T-cell (primary cell): ENCODE results near the gene RFX3. TPM values are rescaled to one million over a fixed set of nuclear protein-coding genes. Genes with fewer than 3 reads are reported as not detected.

Experiments used
- ATAC-seq, 4 experiments: fragments of 200-7000 bp in 3 of 4; fragments of 150-1000 bp in 1 of 4; cut with Tn5 transposase; replicated peaks in 1 of 4; 1 replicate in 3 of 4; 2 replicates in 1 of 4; pipeline ENCODE4 v1.10.0; 2021; ENCODE audit warnings: moderate library complexity in 3 of 4, mild to moderate bottlenecking in 2 of 4, moderate number of reproducible peaks in 1 of 4
- CTCF ChIA-PET, 2 donors: fragments of 300-600 bp; sonication (Branson Sonifier 250); formaldehyde crosslinking; loops; one replicate each; lab custom pipeline; 2022; ENCODE audit warnings: antibody characterized with exemption in 2 of 2; lab: Charles Lee
- POLR2A ChIA-PET, 2 donors: fragments of 300-600 bp; sonication (Branson Sonifier 250); formaldehyde crosslinking; loops; one replicate each; lab custom pipeline; 2022; ENCODE audit warnings: antibody characterized with exemption in 2 of 2; lab: Charles Lee
- DNase-seq, 35 experiments: peaks; one replicate each; pipeline versions ENCODE4 v3.0.0 to v3.0.0-alpha.2; 2013 to 2023
- H3K27ac ChIP-seq: one replicate; pipeline ENCODE4 v1.5.1; 2013; ENCODE audit warnings: low read length
- H3K27me3 ChIP-seq, 2 experiments: replicated peaks in 1 of 2; 1 replicate in 1 of 2; 2 replicates in 1 of 2; pipeline versions ENCODE4 v1.6.1 to v1.7.0; 2013; ENCODE audit warnings: low read length in 1 of 2, mixed read lengths in 1 of 2; ENCODE audit not compliant: control insufficient read depth in 2 of 2, insufficient read depth in 2 of 2; ENCODE audit errors: extremely low read depth in 1 of 2
- H3K36me3 ChIP-seq, 2 donors: 1 replicate in 1 of 2; 2 replicates in 1 of 2; pipeline versions ENCODE4 v1.6.1 to v1.7.0; 2013; ENCODE audit warnings: low read length in 1 of 2; ENCODE audit not compliant: control insufficient read depth in 2 of 2, insufficient read depth in 1 of 2; ENCODE audit errors: extremely low read depth in 1 of 2
- H3K4me1 ChIP-seq, 2 experiments: 1 replicate in 1 of 2; 2 replicates in 1 of 2; pipeline versions ENCODE4 v1.6.1 to v1.7.0; 2013; ENCODE audit warnings: low read length in 2 of 2, mixed read lengths in 1 of 2; ENCODE audit not compliant: insufficient read depth in 2 of 2, control insufficient read depth in 1 of 2; ENCODE audit errors: extremely low read depth in 1 of 2
- H3K4me3 ChIP-seq, 2 donors: 1 replicate in 1 of 2; 2 replicates in 1 of 2; pipeline versions ENCODE4 v1.5.1 to v1.7.0; 2013; ENCODE audit warnings: mild to moderate bottlenecking in 2 of 2, low read length in 1 of 2, moderate library complexity in 1 of 2; ENCODE audit not compliant: control insufficient read depth in 1 of 2; ENCODE audit errors: extremely low read depth in 1 of 2
- H3K9me3 ChIP-seq: 2 replicates; pipeline ENCODE4 v1.7.0; 2013
- H3K27ac Mint-ChIP-seq, 2 donors: one replicate each; pipeline ENCODE4 v1.8.0; 2020 to 2021; ENCODE audit warnings: mild to moderate bottlenecking in 2 of 2, mixed read lengths in 2 of 2
- H3K27me3 Mint-ChIP-seq, 2 donors: one replicate each; pipeline ENCODE4 v1.8.0; 2021 to 2022; ENCODE audit warnings: mixed read lengths in 2 of 2
- H3K36me3 Mint-ChIP-seq: one replicate; pipeline ENCODE4 v1.8.0; 2021; ENCODE audit warnings: mixed read lengths
- H3K4me1 Mint-ChIP-seq, 3 donors: one replicate each; pipeline ENCODE4 v1.8.0; 2020 to 2022; ENCODE audit warnings: mixed read lengths in 3 of 3, mild to moderate bottlenecking in 1 of 3
- H3K4me3 Mint-ChIP-seq, 3 donors: one replicate each; pipeline ENCODE4 v1.8.0; 2020 to 2022; ENCODE audit warnings: mild to moderate bottlenecking in 3 of 3, mixed read lengths in 3 of 3, moderate library complexity in 3 of 3
- H3K9me3 Mint-ChIP-seq, 3 donors: one replicate each; pipeline ENCODE4 v1.8.0; 2020 to 2022; ENCODE audit warnings: mixed read lengths in 3 of 3
- WGBS: methylation state at CpG from one replicate; pipeline ENCODE4 v1.1.5; 2013; ENCODE audit warnings: missing lambda C conversion rate; ENCODE audit not compliant: insufficient coverage; 5-methylcytosine and 5-hydroxymethylcytosine counted together
- total RNA-seq, 35 experiments: library from RNA in 6 of 35; stranded (reverse) in 6 of 35; fragments of 120-200 nt in 1 of 35; gene quantifications; one replicate each; pipeline versions ENCODE4 v1.2.1 to v1.2.4 and lab custom pipeline; 2013 to 2026

RFX3 gene
- total RNA-seq, 5 donors from 2014 or later (not counting 1 experiment from before 2014, with no cell fraction given), result 16.3 to 32.2 (median 20.5) TPM

- no peak overlapping the region for H3K27ac Mint-ChIP-seq
- peaks cover 3 to 4% of the 10 kb centered on the region in 2 experiments for H3K4me1 ChIP-seq
- DNase-seq (no peak), ATAC-seq (no peak)
- H3K9me3 ChIP-seq, result no peaks in the 10 kb centered on the region
- H3K36me3 Mint-ChIP-seq, result peaks cover 3% of the 10 kb centered on the region
- 90% methylated on average over 2 of the region's 3 CpGs for WGBS
- no peaks in the 10 kb centered on the region for H3K36me3 ChIP-seq
- ChIA-PET POLR2A (no interaction called here), CTCF (interaction anchor here in 1 of 2 donors (0.5 kb wide), 1 partner anchor 229 kb away, joined by 4 read pairs; no protein-coding TSS in a partner anchor)
- no peak overlapping the region for H3K27ac ChIP-seq
- H3K27me3 Mint-ChIP-seq, result no peaks in the 10 kb centered on the region
- no peaks in the 10 kb centered on the region for H3K9me3 Mint-ChIP-seq
- no peak overlapping the region for H3K4me3 Mint-ChIP-seq
- H3K4me3 ChIP-seq, result no peak overlapping the region
- no peaks in the 10 kb centered on the region for H3K27me3 ChIP-seq
- peaks cover 27 to 41% (median 34%) of the 10 kb centered on the region in 3 donors for H3K4me1 Mint-ChIP-seq
Observed at GRCh38 chr9:3471883-3472282, 53.9 kb downstream of the RFX3 start.

DNA sequence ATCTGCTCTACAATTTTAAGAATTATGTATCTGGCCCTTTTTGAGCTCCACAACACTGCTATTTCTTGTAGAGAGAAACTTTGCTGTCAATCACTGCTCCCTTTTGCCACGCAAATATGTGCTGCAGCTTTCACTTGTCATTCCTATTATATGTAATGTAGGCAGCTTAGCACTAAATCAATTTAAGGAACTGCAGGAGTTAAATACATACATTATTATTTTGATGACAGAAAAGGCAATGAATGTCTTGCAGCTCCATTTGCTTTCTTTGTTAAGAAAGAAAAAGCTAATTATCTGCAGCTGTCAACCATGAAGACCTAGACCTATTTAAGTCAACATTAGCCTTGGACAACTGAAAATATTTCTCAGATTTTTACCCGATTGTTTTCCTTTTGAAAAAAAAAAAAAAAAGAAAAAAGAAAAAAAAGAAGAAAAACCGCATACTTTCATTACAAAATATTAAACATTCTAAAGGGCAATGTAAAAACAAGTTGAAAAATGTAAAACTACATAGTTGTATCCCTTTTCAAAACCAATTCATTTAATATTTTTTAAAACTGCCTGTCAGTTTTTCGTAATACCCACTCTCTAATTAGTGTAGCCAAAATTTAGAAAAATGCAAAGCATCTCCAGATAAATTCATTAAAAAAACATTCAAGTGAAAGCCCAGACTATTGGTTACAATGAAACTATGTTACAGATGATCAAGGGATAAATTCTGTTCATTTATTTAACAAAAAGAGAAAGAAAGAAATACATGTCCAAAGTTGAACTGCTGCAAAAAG lies 57.2 kb downstream of the RFX3 start:
- no peak for ATAC-seq
- DNase-seq, result no peak
- no CpG with 5 or more reads among the region's 4 CpGs for WGBS
- Histone ChIP-seq H3K27ac (no peak overlapping the region), H3K4me1 (peaks cover under 1 to 3% of the 10 kb centered on the region in 2 experiments), H3K4me3 (no peak overlapping the region), H3K9me3 (no peaks in the 10 kb centered on the region), H3K27me3 (no peaks in the 10 kb centered on the region), H3K36me3 (no peaks in the 10 kb centered on the region)
- Mint-ChIP-seq H3K4me3 (no peak overlapping the region), H3K9me3 (no peaks in the 10 kb centered on the region), H3K27ac (no peak overlapping the region), H3K36me3 (peaks cover 3% of the 10 kb centered on the region), H3K27me3 (no peaks in the 10 kb centered on the region), H3K4me1 (peaks cover 5 to 22% (median 16%) of the 10 kb centered on the region in 3 donors)
- POLR2A ChIA-PET, result no interaction called here
- CTCF ChIA-PET, result interaction anchor here (0.7 to 2.0 kb wide), 9 partner anchors 15 to 1171 kb away, joined by 3 to 12 read pairs (median 4); no protein-coding TSS in a partner anchor

- POLR2A ChIA-PET, result interaction anchor here in 1 of 2 donors (0.7 kb wide), 1 partner anchor 60 kb away, joined by 4 read pairs; no protein-coding TSS in a partner anchor
- Mint-ChIP-seq H3K4me3 (no peak overlapping the region), H3K4me1 (peaks cover 5 to 15% (median 10%) of the 10 kb centered on the region in 3 donors), H3K9me3 (no peaks in the 10 kb centered on the region), H3K27ac (peak overlapping the region in 1 of 2 donors; percentile 77), H3K27me3 (no peaks in the 10 kb centered on the region), H3K36me3 (peaks cover 3% of the 10 kb centered on the region)
- Histone ChIP-seq H3K36me3 (no peaks in the 10 kb centered on the region), H3K27me3 (no peaks in the 10 kb centered on the region), H3K9me3 (no peaks in the 10 kb centered on the region), H3K4me1 (peaks cover 0 to 3% of the 10 kb centered on the region in 2 experiments), H3K27ac (no peak overlapping the region), H3K4me3 (no peak overlapping the region)
- WGBS, result no CpG with 5 or more reads among the region's 4 CpGs
- CTCF ChIA-PET, result interaction anchor here (0.5 to 2.0 kb wide), 26 partner anchors 9 to 1291 kb away, joined by 3 to 12 read pairs (median 4); no protein-coding TSS in a partner anchor
- DNase-seq (peak in 34 of 35 experiments; percentile 34 to 77 (median 51)), ATAC-seq (peak; percentile 89 to 100 (median 99))
Observed at GRCh38 chr9:3467593-3468219, 58.1 kb downstream of the RFX3 start.

GRCh38 chr9:3464033-3464638 lies 61.7 kb downstream of the RFX3 start:
- H3K27me3 ChIP-seq, result no peaks in the 10 kb centered on the region
- CTCF ChIA-PET, result no interaction called here
- Mint-ChIP-seq H3K9me3 (no peaks in the 10 kb centered on the region), H3K27ac (no peak overlapping the region), H3K36me3 (no peaks in the 10 kb centered on the region), H3K27me3 (no peaks in the 10 kb centered on the region), H3K4me3 (no peak overlapping the region), H3K4me1 (peaks cover 5 to 12% (median 11%) of the 10 kb centered on the region in 3 donors)
- H3K4me3 ChIP-seq, result no peak overlapping the region
- WGBS, result no CpG with 5 or more reads among the region's 6 CpGs
- ATAC-seq (no peak), DNase-seq (no peak)
- POLR2A ChIA-PET, result no interaction called here
- no peaks in the 10 kb centered on the region for H3K36me3 ChIP-seq
- H3K27ac ChIP-seq, result no peak overlapping the region
- peaks cover 0 to 3% of the 10 kb centered on the region in 2 experiments for H3K4me1 ChIP-seq
- H3K9me3 ChIP-seq, result no peaks in the 10 kb centered on the region

DNA sequence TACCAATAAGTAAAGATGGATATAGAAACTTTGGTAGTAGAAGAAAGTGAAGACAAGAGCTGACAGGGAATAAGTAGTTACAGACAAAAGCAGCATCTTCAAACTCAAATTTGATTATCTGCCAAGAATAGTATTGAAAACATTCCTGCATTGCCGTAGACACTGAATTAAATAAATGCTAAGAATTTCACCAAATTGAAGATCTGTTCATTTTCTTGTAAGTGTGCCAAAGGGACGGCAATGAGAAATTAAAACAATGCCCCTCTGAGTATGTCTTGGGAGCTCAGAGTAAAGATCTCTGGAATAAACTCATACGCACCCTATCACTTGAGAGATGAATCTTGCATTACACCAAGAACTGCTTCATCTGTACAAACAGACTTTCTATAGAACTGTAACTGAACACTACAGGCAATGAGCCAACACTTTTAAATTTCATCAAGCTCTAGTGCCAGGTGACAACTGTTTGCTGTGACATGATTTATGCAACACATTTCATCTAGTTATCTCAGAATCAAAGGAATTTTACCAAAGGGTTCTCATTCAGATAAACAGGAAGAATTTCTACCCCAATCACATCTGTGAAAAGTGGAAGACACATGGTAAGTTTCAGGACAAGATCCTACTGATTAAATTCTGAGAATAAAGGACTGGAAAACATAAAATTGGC lies 66.9 kb downstream of the RFX3 start:
- Histone ChIP-seq H3K4me1 (no peaks in the 10 kb centered on the region), H3K36me3 (no peaks in the 10 kb centered on the region), H3K27ac (no peak overlapping the region), H3K4me3 (no peak overlapping the region), H3K27me3 (no peaks in the 10 kb centered on the region), H3K9me3 (no peaks in the 10 kb centered on the region)
- Mint-ChIP-seq H3K27me3 (no peaks in the 10 kb centered on the region), H3K9me3 (no peaks in the 10 kb centered on the region), H3K4me1 (peaks cover 0 to 7% (median 2%) of the 10 kb centered on the region in 3 donors), H3K36me3 (peaks cover 10% of the 10 kb centered on the region), H3K4me3 (no peak overlapping the region), H3K27ac (no peak overlapping the region)
- DNase-seq (no peak), ATAC-seq (no peak)
- no CpG with 5 or more reads among the region's 3 CpGs for WGBS
- POLR2A ChIA-PET, result interaction anchor here in 1 of 2 donors (0.6 kb wide), 1 partner anchor 1390 kb away, joined by 3 read pairs; no protein-coding TSS in a partner anchor
- CTCF ChIA-PET, result interaction anchor here (0.6 to 1.1 kb wide), 3 partner anchors 8 to 774 kb away, joined by 3 to 5 read pairs (median 5); no protein-coding TSS in a partner anchor

- Mint-ChIP-seq H3K27me3 (no peaks in the 10 kb centered on the region), H3K27ac (no peak overlapping the region), H3K9me3 (no peaks in the 10 kb centered on the region), H3K36me3 (peaks cover 10% of the 10 kb centered on the region), H3K4me1 (peaks cover 0 to 5% (median 2%) of the 10 kb centered on the region in 3 donors), H3K4me3 (no peak overlapping the region)
- Histone ChIP-seq H3K27ac (no peak overlapping the region), H3K27me3 (no peaks in the 10 kb centered on the region), H3K9me3 (no peaks in the 10 kb centered on the region), H3K36me3 (no peaks in the 10 kb centered on the region), H3K4me3 (no peak overlapping the region), H3K4me1 (no peaks in the 10 kb centered on the region)
- DNase-seq, result no peak
- ChIA-PET POLR2A (no interaction called here), CTCF (no interaction called here)
- ATAC-seq, result no peak
Observed at GRCh38 chr9:3457175-3457574, 68.6 kb downstream of the RFX3 start.
